Vagina (tissue), 2 donors: ENCODE data around the gene PHLDA2.

Experiments used
- CTCF ChIP-seq, 3 experiments: fragments of 450-650 bp in 2 of 3; fragments of 200-600 bp in 1 of 3; sonication (generic) in 1 of 3; IDR thresholded peaks; one replicate each; pipeline ENCODE4 v1.5.1; 2017 to 2019; ENCODE audit warnings: antibody characterized with exemption in 3 of 3, mild to moderate bottlenecking in 2 of 3, moderate library complexity in 2 of 3
- POLR2A ChIP-seq, 2 donors: fragments of 450-650 bp; IDR thresholded peaks; one replicate each; pipeline ENCODE4 v1.6.1; 2017; ENCODE audit warnings: antibody characterized with exemption in 2 of 2, mild to moderate bottlenecking in 2 of 2, moderate library complexity in 2 of 2
- POLR2AphosphoS5 ChIP-seq, 2 donors: sonication (generic); formaldehyde crosslinking; IDR thresholded peaks; one replicate each; pipeline ENCODE4 v1.9.0; 2017; ENCODE audit warnings: antibody characterized with exemption in 2 of 2, mild to moderate bottlenecking in 2 of 2, low read depth in 1 of 2; ENCODE audit not compliant: insufficient read depth in 1 of 2

- TF ChIP-seq CTCF (IDR thresholded peaks at IDR 0.05) (no peak), POLR2A (IDR thresholded peaks at IDR 0.05) (no peak), POLR2AphosphoS5 (IDR thresholded peaks at IDR 0.05; ENCODE audit: insufficient read depth in 1 of 2, low read depth in 1 of 2) (no peak)
Measured at GRCh38 chr11:2931771-2932738, 2.8 kb upstream of the PHLDA2 start.
